Liver (tissue), 9 donors: ENCODE results near the gene MT2A. TPM values are rescaled to one million over a fixed set of nuclear protein-coding genes. Genes with fewer than 3 reads are reported as not detected.

Experiments
- DNase-seq: peaks from one replicate; pipeline ENCODE4 v3.0.0-alpha.2; 2017; ENCODE audit warnings: low spot score
- H3K27ac ChIP-seq, 2 donors: one replicate each; pipeline ENCODE4 v1.7.0; 2013; ENCODE audit warnings: inconsistent platforms in 2 of 2, low read length in 2 of 2, control low read depth in 1 of 2, low read depth in 1 of 2, mild to moderate bottlenecking in 1 of 2
- H3K27me3 ChIP-seq, 4 donors: one replicate each; pipeline versions ENCODE4 v1.6.1 to v1.7.0; 2013; ENCODE audit warnings: low read length in 3 of 4, inconsistent platforms in 1 of 4, mild to moderate bottlenecking in 1 of 4, moderate library complexity in 1 of 4; ENCODE audit not compliant: control insufficient read depth in 4 of 4, insufficient read depth in 4 of 4
- H3K36me3 ChIP-seq, 4 donors: one replicate each; pipeline versions ENCODE4 v1.6.1 to v1.7.0; 2013; ENCODE audit warnings: low read length in 3 of 4, mild to moderate bottlenecking in 3 of 4, low read depth in 1 of 4, moderate library complexity in 1 of 4; ENCODE audit not compliant: control insufficient read depth in 4 of 4, insufficient read depth in 3 of 4
- H3K4me1 ChIP-seq, 4 donors: one replicate each; pipeline versions ENCODE4 v1.6.1 to v1.7.0; 2013; ENCODE audit warnings: low read length in 3 of 4, mild to moderate bottlenecking in 3 of 4, moderate library complexity in 1 of 4; ENCODE audit not compliant: control insufficient read depth in 4 of 4, insufficient read depth in 4 of 4
- H3K4me3 ChIP-seq, 3 donors: one replicate each; pipeline versions ENCODE4 v1.6.1 to v1.7.0; 2013; ENCODE audit warnings: low read length in 3 of 3, control low read depth in 1 of 3, low read depth in 1 of 3, mild to moderate bottlenecking in 1 of 3
- H3K9ac ChIP-seq, 2 donors: one replicate each; pipeline ENCODE4 v1.7.0; 2013; ENCODE audit warnings: low read length in 2 of 2, mild to moderate bottlenecking in 2 of 2, moderate library complexity in 2 of 2, control low read depth in 1 of 2, low read depth in 1 of 2
- H3K9me3 ChIP-seq, 4 donors: one replicate each; pipeline versions ENCODE4 v1.6.1 to v1.7.0; 2013; ENCODE audit warnings: low read length in 3 of 4; ENCODE audit not compliant: control insufficient read depth in 4 of 4
- ATF3 ChIP-seq: IDR thresholded peaks from 2 replicates; pipeline ENCODE4 v1.6.1; 2016; ENCODE audit warnings: antibody characterized with exemption
- CTCF ChIP-seq: fragments of 150-350 bp; IDR thresholded peaks from 2 replicates; pipeline ENCODE4 v1.5.1; 2017; ENCODE audit warnings: improper control_type of control experiment, low read depth, low read length; ENCODE audit not compliant: missing input control
- FOXA1 ChIP-seq: IDR thresholded peaks from 2 replicates; pipeline ENCODE4 v1.6.1; 2016; ENCODE audit warnings: antibody characterized with exemption
- GABPA ChIP-seq, 2 donors: IDR thresholded peaks in 1 of 2; conservative IDR thresholded peaks in 1 of 2; 2 replicates each; pipeline ENCODE4 v1.6.1; 2016; ENCODE audit warnings: antibody characterized with exemption in 2 of 2, mild to moderate bottlenecking in 1 of 2, moderate library complexity in 1 of 2
- JUND ChIP-seq, 2 donors: IDR thresholded peaks; 2 replicates each; pipeline ENCODE4 v1.6.1; 2016; ENCODE audit warnings: antibody characterized with exemption in 2 of 2
- RAD21 ChIP-seq, 2 donors: IDR thresholded peaks; 2 replicates each; pipeline ENCODE4 v1.6.1; 2016; ENCODE audit warnings: antibody characterized with exemption in 2 of 2, mild to moderate bottlenecking in 2 of 2
- REST ChIP-seq: IDR thresholded peaks from 2 replicates; pipeline ENCODE4 v1.6.1; 2016; ENCODE audit warnings: antibody characterized with exemption, mild to moderate bottlenecking
- TAF1 ChIP-seq: conservative IDR thresholded peaks from 2 replicates; pipeline ENCODE4 v1.6.1; 2016; ENCODE audit warnings: antibody characterized with exemption, mild to moderate bottlenecking
- YY1 ChIP-seq: IDR thresholded peaks from 2 replicates; pipeline ENCODE4 v1.6.1; 2016; ENCODE audit warnings: antibody characterized with exemption, mild to moderate bottlenecking
- ZBTB33 ChIP-seq: IDR thresholded peaks from 2 replicates; pipeline ENCODE4 v1.6.1; 2016; ENCODE audit warnings: antibody characterized with exemption
- WGBS: extraction: QIAGEN DNeasy Blood & Tissue Kit; methylation state at CpG from one replicate; pipeline ENCODE4 v1.1.7; 2013; 5-methylcytosine and 5-hydroxymethylcytosine counted together
- polyA plus RNA-seq, 2 donors: library from polyadenylated mRNA; stranded (reverse) in 1 of 2; unstranded in 1 of 2; fragments of 200-250 nt in 1 of 2; fragments of >200 nt in 1 of 2; fragmentation: Nextera tagmentation in 1 of 2; extraction: Ambion mirVana in 1 of 2; gene quantifications; one replicate each; pipeline versions ENCODE4 v1.2.1 to v1.2.3, GENCODE V29; 2013 to 2015
- total RNA-seq, 2 donors: library from RNA; depleted of rRNA; stranded (reverse); fragments of >200 nt; gene quantifications; one replicate each; pipeline ENCODE4 v1.2.3, GENCODE V29; 2014
- donor health status: healthy.
- donor health status: healthy.
- donor health status: healthy.
- donor health status: healthy.
- donor health status: healthy.

The MT2A gene
- total and polyA plus RNA-seq, 4 donors = 45.8 to 5,206 (median 2,233) TPM

- DNase-seq = no peak
- Histone ChIP-seq H3K27me3 (no peaks in the 10 kb centered on the region), H3K27ac (no peak overlapping the region), H3K9me3 (no peaks in the 10 kb centered on the region), H3K9ac (no peak overlapping the region), H3K4me1 (no peaks in the 10 kb centered on the region), H3K36me3 (no peaks in the 10 kb centered on the region), H3K4me3 (no peak overlapping the region)
- TF ChIP-seq FOXA1 = no peak
- no peak for TF ChIP-seq RAD21 (IDR thresholded peaks at IDR 0.05)
- no peak for TF ChIP-seq REST
- TF ChIP-seq CTCF = no peak
- no peak for TF ChIP-seq TAF1
- TF ChIP-seq ZBTB33 = no peak
- no peak for TF ChIP-seq JUND (IDR thresholded peaks at IDR 0.05)
- TF ChIP-seq GABPA (IDR thresholded peaks at IDR 0.05 in 1 of 2, conservative IDR thresholded peaks at IDR 0.05 in 1 of 2) = no peak
- TF ChIP-seq YY1 = no peak
- no peak for TF ChIP-seq ATF3
- WGBS = 82% methylated on average over 1 of the region's 1 CpG
Measured at GRCh38 chr16:56561126-56561525, 47.3 kb upstream of the MT2A start.

- Histone ChIP-seq H3K9ac (no peak within 1 kb of the TSS), H3K27ac (no peak within 1 kb of the TSS), H3K9me3 (no peaks in the 10 kb centered on the region), H3K4me3 (no peak within 1 kb of the TSS), H3K4me1 (no peaks in the 10 kb centered on the region), H3K36me3 (no peaks in the 10 kb centered on the region), H3K27me3 (no peaks in the 10 kb centered on the region)
- DNase-seq = no peak
- WGBS = 87% methylated on average over 12 of the region's 12 CpGs
- no peak for TF ChIP-seq CTCF
Measured at GRCh38 chr16:56564793-56565477, 43.4 kb upstream of the MT2A start, which contains the start of gene MT4. Gene MT4 (plus strand): TSS chr16:56565073. CDS start chr16:56565129, 56 bp downstream.
